KOPT-K1 (cell line): ENCODE data around the gene MZF1.

Experiments
- H3K27ac ChIP-seq: fragments of 200-600 bp; sonication (generic); 2 replicates; pipeline ENCODE4 v1.5.1; 2016; ENCODE audit warnings: antibody characterized with exemption, mild to moderate bottlenecking, low read depth, low read length; ENCODE audit not compliant: poor library complexity, severe bottlenecking
- H3K36me3 ChIP-seq: fragments of 200-600 bp; sonication (generic); 2 replicates; pipeline ENCODE4 v1.5.1; 2017; ENCODE audit warnings: antibody characterized with exemption, mild to moderate bottlenecking, low read length, moderate library complexity; ENCODE audit not compliant: insufficient read depth
- H3K9me3 ChIP-seq: fragments of 200-600 bp; sonication (generic); 2 replicates; pipeline ENCODE4 v1.5.1; 2017; ENCODE audit warnings: antibody characterized with exemption, low read length, mild to moderate bottlenecking; ENCODE audit not compliant: insufficient read depth, poor library complexity, severe bottlenecking

MZF1 gene

GRCh38 chr19:58518256-58519086, 54.7 kb downstream of the MZF1 start:
- peak overlapping the region; percentile 77 for H3K27ac ChIP-seq
- no peaks in the 10 kb centered on the region for H3K9me3 ChIP-seq
- peaks cover 18% of the 10 kb centered on the region for H3K36me3 ChIP-seq

GRCh38 chr19:58516964-58517833, 55.9 kb downstream of the MZF1 start:
- H3K36me3 ChIP-seq, result peaks cover 18% of the 10 kb centered on the region
- H3K27ac ChIP-seq, result no peak overlapping the region
- no peaks in the 10 kb centered on the region for H3K9me3 ChIP-seq

DNA sequence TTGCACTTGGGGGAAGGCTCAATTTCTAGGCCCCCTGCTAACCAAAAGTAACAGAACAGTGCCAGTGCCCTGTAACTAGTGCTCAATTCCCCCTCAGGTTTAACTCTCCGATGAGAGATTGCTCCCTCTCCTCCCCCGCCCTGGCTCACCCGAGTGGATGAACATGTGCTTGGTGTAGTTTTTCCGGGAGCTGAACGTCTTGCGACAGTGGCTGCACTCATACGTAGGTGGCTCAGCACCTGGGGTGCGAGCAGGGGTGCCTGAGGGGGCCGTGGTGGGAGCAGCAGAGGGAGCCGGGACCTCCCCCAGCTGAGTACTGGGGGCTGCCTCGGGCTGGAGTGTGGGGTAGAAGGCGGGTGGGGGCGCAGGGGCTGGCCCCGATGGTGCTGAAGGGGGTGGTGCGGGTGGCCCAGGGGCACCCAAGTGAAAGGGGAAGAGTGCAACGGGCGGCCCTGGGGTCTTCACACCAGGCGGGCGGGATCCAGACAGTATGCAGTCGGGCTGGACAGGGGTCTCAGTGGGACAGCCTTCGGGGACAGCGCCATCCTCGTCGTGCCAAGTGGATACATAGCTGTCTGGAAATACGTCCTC, 56.8 kb downstream of the MZF1 start:
- H3K27ac ChIP-seq, result no peak overlapping the region
- no peaks in the 10 kb centered on the region for H3K9me3 ChIP-seq
- peaks cover 18% of the 10 kb centered on the region for H3K36me3 ChIP-seq

DNA sequence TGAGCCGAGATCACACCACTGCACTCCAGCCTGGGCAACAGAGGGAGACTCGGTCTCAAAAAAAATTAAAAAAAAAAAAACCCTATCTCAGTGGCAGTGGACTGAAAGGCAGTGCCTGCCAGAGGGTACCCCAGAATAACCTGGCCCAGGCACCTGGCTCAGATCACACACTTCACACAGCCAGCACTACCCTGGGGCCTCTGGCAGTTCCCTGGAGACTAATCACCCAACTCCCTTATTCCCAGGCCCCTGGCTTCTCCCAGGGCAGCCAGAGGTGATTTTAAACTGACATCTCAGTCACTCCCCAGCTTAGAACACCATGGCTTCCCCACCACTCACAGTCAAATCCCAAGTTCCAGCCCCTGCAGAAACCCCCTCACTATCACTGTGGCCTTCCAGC, 57.9 kb downstream of the MZF1 start:
- peaks cover 18% of the 10 kb centered on the region for H3K36me3 ChIP-seq
- no peak overlapping the region for H3K27ac ChIP-seq
- no peaks in the 10 kb centered on the region for H3K9me3 ChIP-seq

DNA sequence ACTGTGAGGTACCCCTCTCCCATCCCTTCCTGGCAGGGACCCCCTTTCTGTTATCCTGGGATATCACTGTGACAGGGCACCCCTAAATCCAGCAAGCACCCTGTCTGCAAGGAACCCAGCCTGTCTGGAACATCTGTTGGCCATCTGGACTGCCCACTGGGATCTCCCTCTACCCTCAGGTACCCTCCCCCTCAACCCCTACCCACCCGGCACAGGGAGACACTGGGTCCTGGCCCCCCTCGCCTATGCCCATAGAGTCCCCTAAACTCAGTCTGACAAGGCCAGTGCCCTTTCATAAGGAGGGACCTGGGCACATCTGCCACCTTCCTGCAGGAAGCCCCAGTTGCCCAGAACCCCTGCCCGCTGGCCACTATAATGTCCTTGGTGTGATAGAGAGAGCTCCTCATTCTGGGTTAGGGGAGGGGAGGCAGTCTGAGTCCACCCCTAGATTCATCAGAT, 58.5 kb downstream of the MZF1 start:
- Histone ChIP-seq H3K36me3 (peaks cover 18% of the 10 kb centered on the region), H3K9me3 (no peaks in the 10 kb centered on the region), H3K27ac (peak overlapping the region; percentile 79)

DNA sequence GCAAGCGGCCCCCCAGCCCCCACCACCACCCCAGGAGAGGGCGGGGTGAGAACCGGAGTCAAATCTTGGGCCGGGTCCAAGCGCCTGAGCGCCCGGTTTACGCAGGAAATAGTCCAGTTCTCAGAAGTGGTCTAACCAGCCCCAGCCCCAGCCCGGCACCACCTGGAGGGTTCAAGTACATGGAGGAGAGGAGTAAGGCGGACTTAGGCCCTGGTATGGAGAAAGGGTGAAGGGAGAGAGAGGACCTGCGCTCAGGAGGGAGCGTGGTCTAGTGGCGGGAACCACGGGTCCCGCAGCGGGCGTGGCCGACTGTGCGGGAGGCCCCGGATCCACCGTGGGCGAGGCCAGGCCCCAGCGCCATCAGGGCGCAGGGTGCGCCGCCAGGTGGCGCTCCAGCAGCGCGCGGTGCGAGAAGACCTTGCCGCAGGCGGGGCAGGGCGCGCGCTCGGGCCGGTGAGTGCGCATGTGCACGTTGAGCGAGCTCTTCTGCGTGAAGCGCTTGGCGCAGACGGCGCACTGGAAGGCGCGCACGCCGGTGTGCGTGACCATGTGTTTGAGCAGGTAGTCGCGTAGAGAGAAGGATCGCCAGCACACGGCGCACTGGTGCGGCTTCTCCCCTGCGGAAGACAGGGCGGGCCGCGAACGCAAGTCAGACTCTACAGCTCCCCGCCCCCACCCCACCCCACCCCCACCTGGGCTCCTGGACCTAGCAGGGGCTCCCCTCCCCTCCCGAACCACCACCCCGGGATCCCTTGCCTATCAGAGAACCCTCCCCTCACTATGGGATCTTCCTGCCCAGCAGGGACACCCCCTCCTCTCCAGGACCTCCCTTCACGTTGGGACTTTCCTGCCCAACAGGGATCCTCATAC, 59.2 kb downstream of the MZF1 start:
- peaks cover 18% of the 10 kb centered on the region for H3K36me3 ChIP-seq
- peak overlapping the region; percentile 79 for H3K27ac ChIP-seq
- no peaks in the 10 kb centered on the region for H3K9me3 ChIP-seq

GRCh38 chr19:58513213-58513693, 59.9 kb downstream of the MZF1 start:
- peak overlapping the region; percentile 79 for H3K27ac ChIP-seq
- peaks cover 18% of the 10 kb centered on the region for H3K36me3 ChIP-seq
- no peaks in the 10 kb centered on the region for H3K9me3 ChIP-seq
